ENCODE measurements around the gene SLC12A9.
A peak's percentile ranks its signal among the peaks of the same experiment; 100 is the strongest.
"Not testable (repeated sequence)": the region's sequence is repeated elsewhere in the genome, so short reads cannot be mapped to it uniquely, and the experiment has no call there.

The SLC12A9 gene

GRCh38 chr7:100835903-100836811, 16.4 kb upstream of the SLC12A9 start:
- Histone ChIP-seq H3K9me3 (ENCODE audit: control insufficient read depth, insufficient read depth, low read length) (no peaks in the 10 kb centered on the region), H3K9ac (ENCODE audit: low read depth, low read length) (peak overlapping the region; percentile 56), H3K4me1 (ENCODE audit: insufficient read depth, low read length) (peaks cover 4% of the 10 kb centered on the region), H3K36me3 (ENCODE audit: insufficient read depth, low read length) (no peaks in the 10 kb centered on the region; the same call in 1 of the 2 replicates)

GRCh38 chr7:100836812-100837098, 15.8 kb upstream of the SLC12A9 start:
- Histone ChIP-seq H3K4me1 (ENCODE audit: insufficient read depth, low read length) (peaks cover 4% of the 10 kb centered on the region), H3K9ac (ENCODE audit: low read depth, low read length) (peak overlapping the region; percentile 66), H3K36me3 (ENCODE audit: insufficient read depth, low read length) (no peaks in the 10 kb centered on the region; the same call in 1 of the 2 replicates), H3K9me3 (ENCODE audit: control insufficient read depth, insufficient read depth, low read length) (no peaks in the 10 kb centered on the region)

- H3K36me3 ChIP-seq (ENCODE audit: insufficient read depth, low read length) = no peaks in the 10 kb centered on the region; the same call in 1 of the 2 replicates
- no peaks in the 10 kb centered on the region for H3K9me3 ChIP-seq (ENCODE audit: control insufficient read depth, insufficient read depth, low read length)
- peaks cover 4% of the 10 kb centered on the region for H3K4me1 ChIP-seq (ENCODE audit: insufficient read depth, low read length)
- H3K9ac ChIP-seq (ENCODE audit: low read depth, low read length) = peak overlapping the region; percentile 66
Observed at GRCh38 chr7:100837099-100837836, 15.2 kb upstream of the SLC12A9 start.

GRCh38 chr7:100839361-100839760, 13.2 kb upstream of the SLC12A9 start:
- Histone ChIP-seq H3K36me3 (ENCODE audit: insufficient read depth, low read length) (no peaks in the 10 kb centered on the region; the same call in 1 of the 2 replicates), H3K4me1 (ENCODE audit: insufficient read depth, low read length) (peaks cover 4% of the 10 kb centered on the region), H3K9ac (ENCODE audit: low read depth, low read length) (no peak overlapping the region), H3K9me3 (ENCODE audit: control insufficient read depth, insufficient read depth, low read length) (no peaks in the 10 kb centered on the region)

- no peaks in the 10 kb centered on the region for H3K9me3 ChIP-seq (ENCODE audit: control insufficient read depth, insufficient read depth, low read length)
- peaks cover 3% of the 10 kb centered on the region for H3K4me1 ChIP-seq (ENCODE audit: insufficient read depth, low read length)
- no peak overlapping the region for H3K9ac ChIP-seq (ENCODE audit: low read depth, low read length)
- no peaks in the 10 kb centered on the region for H3K36me3 ChIP-seq (ENCODE audit: insufficient read depth, low read length)
Observed at GRCh38 chr7:100840470-100841100, 11.9 kb upstream of the SLC12A9 start.

- no peaks in the 10 kb centered on the region for H3K36me3 ChIP-seq (ENCODE audit: insufficient read depth, low read length)
- no peaks in the 10 kb centered on the region for H3K9me3 ChIP-seq (ENCODE audit: control insufficient read depth, insufficient read depth, low read length)
- no peaks in the 10 kb centered on the region for H3K4me1 ChIP-seq (ENCODE audit: insufficient read depth, low read length)
- no peak overlapping the region for H3K9ac ChIP-seq (ENCODE audit: low read depth, low read length)
Observed at GRCh38 chr7:100847360-100847759, 5.2 kb upstream of the SLC12A9 start.

- Histone ChIP-seq H3K36me3 (ENCODE audit: insufficient read depth, low read length) (no peaks in the 10 kb centered on the region), H3K9me3 (ENCODE audit: control insufficient read depth, insufficient read depth, low read length) (no peaks in the 10 kb centered on the region), H3K4me1 (ENCODE audit: insufficient read depth, low read length) (no peaks in the 10 kb centered on the region; the same call in 1 of the 2 replicates), H3K9ac (ENCODE audit: low read depth, low read length) (no peak overlapping the region)
Observed at GRCh38 chr7:100854146-100854895, 1.8 kb downstream of the SLC12A9 start.

- H3K9ac ChIP-seq (ENCODE audit: low read depth, low read length); H3K36me3 ChIP-seq (ENCODE audit: insufficient read depth, low read length); H3K4me1 ChIP-seq (ENCODE audit: insufficient read depth, low read length); H3K9me3 ChIP-seq (ENCODE audit: control insufficient read depth, insufficient read depth, low read length): not testable (repeated sequence)
Observed at GRCh38 chr7:100854899-100855298, 2.4 kb downstream of the SLC12A9 start.

GRCh38 chr7:100855515-100855914, 3.0 kb downstream of the SLC12A9 start:
- H3K36me3 ChIP-seq (ENCODE audit: insufficient read depth, low read length) = 0 out of 2 replicates have a peak, but pooled peaks cover 2% of the 10 kb centered on the region
- H3K4me1 ChIP-seq (ENCODE audit: insufficient read depth, low read length) = no peaks in the 10 kb centered on the region; the same call in 1 of the 2 replicates
- no peak overlapping the region for H3K9ac ChIP-seq (ENCODE audit: low read depth, low read length)

GRCh38 chr7:100856871-100857282, 4.4 kb downstream of the SLC12A9 start:
- H3K9ac ChIP-seq (ENCODE audit: low read depth, low read length) = no peak overlapping the region
- H3K36me3 ChIP-seq (ENCODE audit: insufficient read depth, low read length) = 0 out of 2 replicates have a peak, but pooled peaks cover 4% of the 10 kb centered on the region
- no peaks in the 10 kb centered on the region; the same call in 1 of the 2 replicates for H3K4me1 ChIP-seq (ENCODE audit: insufficient read depth, low read length)
- no peaks in the 10 kb centered on the region for H3K9me3 ChIP-seq (ENCODE audit: control insufficient read depth, insufficient read depth, low read length)

More at GRCh38 chr7:100855515-100855914, 3.0 kb downstream of the SLC12A9 start:
- H3K9me3 ChIP-seq (ENCODE audit: control insufficient read depth, insufficient read depth, low read length) = no peaks in the 10 kb centered on the region

- H3K4me1 ChIP-seq (ENCODE audit: insufficient read depth, low read length) = no peaks in the 10 kb centered on the region; the same call in 1 of the 2 replicates
- no peak overlapping the region for H3K9ac ChIP-seq (ENCODE audit: low read depth, low read length)
- no peaks in the 10 kb centered on the region for H3K9me3 ChIP-seq (ENCODE audit: control insufficient read depth, insufficient read depth, low read length)
- H3K36me3 ChIP-seq (ENCODE audit: insufficient read depth, low read length) = 0 out of 2 replicates have a peak, but pooled peaks cover 4% of the 10 kb centered on the region
Observed at GRCh38 chr7:100859856-100860255, 7.3 kb downstream of the SLC12A9 start.

- no peak overlapping the region for H3K9ac ChIP-seq (ENCODE audit: low read depth, low read length)
- H3K9me3 ChIP-seq (ENCODE audit: control insufficient read depth, insufficient read depth, low read length) = no peaks in the 10 kb centered on the region
- H3K36me3 ChIP-seq (ENCODE audit: insufficient read depth, low read length) = 0 out of 2 replicates have a peak, but pooled peaks cover 4% of the 10 kb centered on the region
- no peaks in the 10 kb centered on the region; the same call in 1 of the 2 replicates for H3K4me1 ChIP-seq (ENCODE audit: insufficient read depth, low read length)
Observed at GRCh38 chr7:100860702-100861615, 8.4 kb downstream of the SLC12A9 start.

- Histone ChIP-seq H3K9me3 (ENCODE audit: control insufficient read depth, insufficient read depth, low read length) (no peaks in the 10 kb centered on the region), H3K9ac (ENCODE audit: low read depth, low read length) (no peak overlapping the region), H3K4me1 (ENCODE audit: insufficient read depth, low read length) (no peaks in the 10 kb centered on the region; the same call in 1 of the 2 replicates), H3K36me3 (ENCODE audit: insufficient read depth, low read length) (0 out of 2 replicates have a peak, but pooled peaks cover 4% of the 10 kb centered on the region)
Observed at GRCh38 chr7:100861616-100861985, 9.1 kb downstream of the SLC12A9 start.
